HG02870 (cell line): ENCODE measurements around the gene TNNT3.
"Not testable (repeated sequence)": the region's sequence is repeated elsewhere in the genome, so short reads cannot be mapped to it uniquely, and the experiment has no call there.

Source experiments
- ATAC-seq: cut with Tn5 transposase; IDR thresholded peaks from one replicate; pipeline ENCODE4 v1.9.1; 2021; ENCODE audit warnings: mild to moderate bottlenecking, moderate library complexity; ENCODE audit not compliant: unreplicated experiment

The TNNT3 gene

DNA sequence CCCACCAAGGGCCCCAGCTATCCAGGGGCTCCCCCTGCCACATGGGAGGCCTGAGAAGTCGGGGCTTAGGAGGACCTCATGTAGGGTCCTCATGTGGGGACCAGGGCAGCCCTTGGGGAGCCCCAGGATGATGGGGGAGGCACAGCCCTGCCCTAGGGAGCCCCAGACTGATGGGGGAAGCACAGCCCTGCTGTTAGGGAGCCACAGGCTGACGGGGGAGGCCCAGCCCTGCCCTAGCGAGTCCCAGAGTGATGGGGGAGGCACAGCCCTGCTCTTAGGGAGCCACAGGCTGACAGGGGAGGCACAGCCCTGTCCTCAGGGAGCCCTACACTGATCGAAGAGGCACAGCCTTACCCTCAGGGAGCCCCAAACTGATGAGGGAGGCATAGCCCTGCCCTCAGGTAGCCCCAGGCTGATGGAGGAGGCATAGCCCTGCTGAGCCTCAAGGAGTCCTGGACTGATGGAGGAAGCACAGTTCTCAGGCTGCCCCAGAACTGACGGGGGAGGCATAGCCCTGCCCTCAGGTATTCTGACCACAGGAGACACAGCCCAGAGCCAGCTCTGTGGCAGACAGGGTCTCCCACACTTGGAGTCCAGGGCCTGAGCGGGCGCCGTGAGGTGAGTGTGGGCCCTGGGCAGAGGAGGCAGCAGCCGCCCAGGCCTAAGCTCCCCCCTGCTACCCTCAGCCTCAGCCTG lies 38.6 kb upstream of the TNNT3 start:
- ATAC-seq: no peak

- peak; percentile 18 for ATAC-seq
Measured at GRCh38 chr11:1881442-1882264, 37.9 kb upstream of the TNNT3 start.

- peak; percentile 47 for ATAC-seq
Measured at GRCh38 chr11:1882265-1883238, 37.0 kb upstream of the TNNT3 start.

DNA sequence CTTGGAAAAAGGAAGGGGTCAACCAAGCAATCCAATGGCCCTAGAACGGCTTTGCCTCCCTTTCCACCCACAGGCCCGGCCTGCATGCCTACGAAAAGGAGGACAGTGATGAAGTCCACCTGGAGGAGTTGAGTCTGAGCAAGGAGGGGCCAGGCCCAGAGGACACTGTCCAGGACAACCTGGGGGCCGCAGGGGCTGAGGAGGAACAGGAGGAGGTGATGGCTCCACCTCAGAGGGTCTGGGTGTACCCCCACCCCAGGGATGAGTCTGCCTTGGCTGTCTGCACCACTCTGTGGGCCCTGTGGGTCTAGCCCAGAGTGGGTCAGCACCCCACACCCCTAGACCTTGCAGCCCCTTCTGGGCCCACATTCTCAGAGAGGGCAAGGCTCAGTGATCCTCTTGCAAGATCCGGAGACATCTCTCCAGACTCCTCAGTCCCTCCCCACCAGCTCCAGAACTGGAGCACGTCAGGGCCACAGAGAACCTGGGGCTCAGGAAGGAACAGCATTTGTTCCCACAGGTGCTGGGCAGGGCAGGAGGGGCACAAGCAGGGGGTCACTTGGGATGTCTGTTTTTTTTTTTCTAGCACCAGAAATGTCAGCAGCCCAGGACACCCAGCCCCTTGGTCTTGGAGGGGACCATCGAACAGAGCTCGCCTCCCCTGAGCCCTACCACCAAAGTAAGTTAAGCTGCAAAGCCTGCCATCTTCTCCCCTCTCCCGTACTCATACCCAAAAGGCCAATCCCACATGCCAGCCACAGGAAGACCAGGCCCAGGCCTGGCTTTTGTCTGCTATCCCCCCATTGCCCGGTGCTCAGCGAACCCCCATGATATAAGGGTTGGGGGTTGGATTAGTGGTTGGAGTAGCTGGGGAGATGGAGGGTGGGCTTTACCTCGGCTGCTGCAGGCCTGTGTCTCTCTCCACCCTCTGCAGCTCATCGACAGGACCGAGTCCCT lies 35.9 kb upstream of the TNNT3 start:
- ATAC-seq: no peak

GRCh38 chr11:1884303-1884700 lies 35.2 kb upstream of the TNNT3 start:
- ATAC-seq: no peak

- ATAC-seq: not testable (repeated sequence)
Measured at GRCh38 chr11:1886551-1886950, 33.0 kb upstream of the TNNT3 start.

- ATAC-seq: no peak
Measured at GRCh38 chr11:1887451-1888346, 31.8 kb upstream of the TNNT3 start.

GRCh38 chr11:1888347-1888753 lies 31.2 kb upstream of the TNNT3 start:
- ATAC-seq: no peak

- ATAC-seq: no peak
Measured at GRCh38 chr11:1888811-1889210, 30.7 kb upstream of the TNNT3 start.

DNA sequence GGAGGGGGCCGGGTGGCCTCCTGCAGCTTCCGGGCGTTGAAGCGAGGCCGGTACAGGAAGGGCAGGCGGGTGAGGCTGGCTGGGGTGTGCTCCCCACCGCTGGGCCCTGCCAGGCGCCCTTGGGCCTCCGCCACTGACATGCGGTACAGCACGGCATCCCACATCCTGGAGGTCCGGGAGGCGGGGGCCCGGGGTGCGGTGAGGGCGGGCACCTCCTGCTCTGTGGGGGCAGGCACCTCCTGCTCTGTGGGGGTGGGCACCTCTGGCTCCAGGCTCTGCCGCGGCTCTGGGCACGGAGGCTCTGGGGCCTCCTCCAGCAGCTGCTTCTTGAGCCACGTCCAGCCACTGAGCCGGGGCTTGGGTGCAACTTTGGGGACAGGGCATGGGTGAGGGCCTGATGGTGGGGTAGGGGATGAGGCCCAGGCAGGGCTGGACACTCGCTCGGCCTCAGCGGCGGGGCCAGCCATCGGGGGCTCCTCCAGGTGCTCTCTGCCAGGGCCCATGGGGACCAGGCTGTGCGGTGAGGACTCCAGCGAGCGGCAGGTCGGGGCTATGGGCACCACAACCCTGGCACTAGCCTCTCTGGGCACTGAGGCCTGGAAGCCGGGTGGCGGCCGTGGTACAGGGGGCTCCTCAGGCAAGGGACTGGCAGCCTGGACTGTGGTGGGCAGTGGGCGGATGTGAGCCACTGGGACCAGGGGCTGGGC lies 30.1 kb upstream of the TNNT3 start:
- no peak for ATAC-seq

- no peak for ATAC-seq
Measured at GRCh38 chr11:1889941-1890855, 29.3 kb upstream of the TNNT3 start.

DNA sequence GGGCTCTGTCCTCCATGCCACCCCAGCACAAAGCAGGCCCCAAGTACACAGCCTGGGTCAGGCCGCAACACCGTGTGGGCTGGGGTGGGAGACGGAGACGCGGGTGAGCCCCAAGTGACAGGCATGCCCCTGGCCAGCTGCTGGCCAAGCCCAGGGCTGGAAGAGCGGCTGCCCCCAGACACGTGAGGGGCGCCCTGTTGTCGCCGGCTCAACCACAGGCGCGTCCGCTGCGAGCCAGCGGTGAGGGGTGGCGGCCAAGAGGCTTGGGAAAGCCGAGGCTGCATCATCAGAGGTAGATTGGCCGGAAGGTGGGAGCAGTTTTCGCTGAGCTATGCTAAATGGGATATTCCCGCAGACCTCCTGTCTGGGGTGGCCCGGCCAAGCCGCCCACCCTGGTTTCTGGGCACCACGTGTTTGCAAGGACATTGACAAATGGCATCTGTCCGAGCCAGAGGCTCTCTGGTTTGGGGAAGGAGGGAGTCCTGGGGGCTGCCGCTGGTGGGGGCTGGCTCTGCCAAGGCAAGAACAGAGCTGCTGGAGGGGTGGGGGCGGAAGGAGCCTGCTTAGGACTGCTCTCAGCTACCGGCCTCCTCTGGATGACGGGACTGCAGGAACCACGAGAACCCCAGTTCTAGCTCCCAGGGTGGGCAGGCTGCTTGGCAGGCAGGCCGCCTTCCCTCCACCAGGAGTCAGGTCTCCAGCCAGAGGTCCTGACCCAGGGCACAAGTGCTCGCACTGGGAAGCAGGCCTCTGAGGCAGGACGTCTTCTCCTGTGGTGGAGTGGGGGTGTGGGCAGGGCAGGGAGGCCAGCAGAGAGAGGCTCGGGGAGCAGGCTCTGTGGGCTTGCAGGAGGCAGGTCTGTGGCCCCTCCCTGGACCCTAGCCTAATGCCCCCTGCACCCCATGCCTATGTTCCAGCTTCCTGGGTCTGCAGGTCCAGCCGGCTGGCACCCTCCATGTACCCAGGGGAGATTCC lies 28.4 kb upstream of the TNNT3 start:
- no peak for ATAC-seq

- no peak for ATAC-seq
Measured at GRCh38 chr11:1891831-1892115, 27.7 kb upstream of the TNNT3 start, which contains the start of gene PRR33. Gene PRR33, minus strand, starts transcription at chr11:1891895. Its CDS starts 1,311 bp downstream, at chr11:1890584.

DNA sequence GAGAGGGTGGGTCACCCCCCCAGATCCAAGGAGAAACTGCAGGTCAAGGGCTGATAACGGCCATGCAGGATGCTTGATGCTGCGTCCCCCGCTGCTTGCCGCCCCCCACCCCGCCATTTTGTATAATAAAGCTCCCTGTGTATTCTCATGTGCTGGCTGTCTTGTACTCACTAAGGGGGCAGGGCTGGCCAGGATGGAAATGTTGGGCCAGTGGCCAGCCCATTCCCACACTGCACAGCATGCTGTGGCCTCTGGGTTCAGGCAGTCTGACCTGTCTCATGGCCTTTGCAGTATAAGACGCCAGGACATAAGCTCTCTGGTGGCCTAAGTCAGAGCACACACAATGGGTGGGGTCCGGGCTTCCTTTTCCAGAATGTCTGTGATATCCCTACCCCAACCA lies 27.4 kb upstream of the TNNT3 start:
- no peak for ATAC-seq

GRCh38 chr11:1892558-1892957 lies 26.9 kb upstream of the TNNT3 start:
- ATAC-seq: no peak
